Mucosa of gallbladder (tissue), 1 donor: ENCODE measurements around the gene SLC16A12. TPM values are rescaled to one million over a fixed set of nuclear protein-coding genes. Genes with fewer than 3 reads are reported as not detected.
"Not testable (repeated sequence)": the region's sequence is repeated elsewhere in the genome, so short reads cannot be mapped to it uniquely, and the experiment has no call there.

Experiments used
- DNase-seq: peaks from one replicate; pipeline ENCODE4 v3.0.0-alpha.2; 2020; ENCODE audit warnings: low spot score
- total RNA-seq: library from RNA; stranded (reverse); gene quantifications from one replicate; pipeline ENCODE4 v1.2.1, GENCODE V29; 2021
- donor health status: DM: no; HTN: no; CAD: no.

SLC16A12 gene
- total RNA-seq, 1 donor from 2014 or later, result 0.43 TPM

GRCh38 chr10:89548673-89549072 lies 13.3 kb upstream of the SLC16A12 start:
- DNase-seq, result no peak

- peak; percentile 69 for DNase-seq
Observed at GRCh38 chr10:89547853-89548513, 12.6 kb upstream of the SLC16A12 start.

GRCh38 chr10:89546651-89547050 lies 11.3 kb upstream of the SLC16A12 start:
- DNase-seq, result not testable (repeated sequence)

GRCh38 chr10:89543841-89544240 lies 8.4 kb upstream of the SLC16A12 start:
- DNase-seq, result no peak

GRCh38 chr10:89540420-89540949 lies 5.1 kb upstream of the SLC16A12 start:
- DNase-seq, result no peak

GRCh38 chr10:89537364-89537763 lies 2.0 kb upstream of the SLC16A12 start:
- no peak for DNase-seq

- DNase-seq, result no peak
Observed at GRCh38 chr10:89536013-89536354, 590 bp upstream of the SLC16A12 start.

- DNase-seq, result no peak
Observed at GRCh38 chr10:89534826-89535166, 598 bp downstream of the SLC16A12 start.

- DNase-seq, result no peak
Observed at GRCh38 chr10:89532476-89532875, 2.9 kb downstream of the SLC16A12 start.

- no peak for DNase-seq
Observed at GRCh38 chr10:89531359-89531758, 4.0 kb downstream of the SLC16A12 start.

GRCh38 chr10:89529711-89530110 lies 5.7 kb downstream of the SLC16A12 start:
- DNase-seq, result not testable (repeated sequence)

- DNase-seq, result no peak
Observed at GRCh38 chr10:89526358-89526757, 9.0 kb downstream of the SLC16A12 start.

GRCh38 chr10:89525556-89525955 lies 9.8 kb downstream of the SLC16A12 start:
- no peak for DNase-seq

- no peak for DNase-seq
Observed at GRCh38 chr10:89524279-89524678, 11.1 kb downstream of the SLC16A12 start.

GRCh38 chr10:89523274-89523673 lies 12.1 kb downstream of the SLC16A12 start:
- no peak for DNase-seq

- no peak for DNase-seq
Observed at GRCh38 chr10:89522463-89522862, 12.9 kb downstream of the SLC16A12 start.

GRCh38 chr10:89521368-89521767 lies 14.0 kb downstream of the SLC16A12 start:
- no peak for DNase-seq

GRCh38 chr10:89520706-89521105 lies 14.7 kb downstream of the SLC16A12 start:
- DNase-seq, result no peak

GRCh38 chr10:89518876-89519842 lies 16.2 kb downstream of the SLC16A12 start:
- DNase-seq, result no peak

GRCh38 chr10:89518108-89518507 lies 17.3 kb downstream of the SLC16A12 start:
- DNase-seq, result no peak

GRCh38 chr10:89516149-89516832 lies 19.1 kb downstream of the SLC16A12 start:
- DNase-seq, result peak; percentile 40
